Breast epithelium (tissue), 4 donors: ENCODE data around the gene ADM. TPM values are rescaled to one million over a fixed set of nuclear protein-coding genes. Genes with fewer than 3 reads are reported as not detected.

ENCODE experiments used
- DNase-seq, 2 donors: peaks; one replicate each; pipeline ENCODE4 v3.0.0-alpha.2; 2019; ENCODE audit warnings: low spot score in 2 of 2
- H3K27ac ChIP-seq, 2 donors: fragments of 200-600 bp; sonication (generic) in 1 of 2; one replicate each; pipeline ENCODE4 v1.5.1; 2016 to 2019; ENCODE audit warnings: mild to moderate bottlenecking in 1 of 2
- H3K27me3 ChIP-seq, 2 donors: fragments of 200-600 bp; sonication (generic) in 1 of 2; one replicate each; pipeline versions ENCODE4 v1.5.1 to v1.6.0; 2017 to 2019; ENCODE audit warnings: control low read depth in 1 of 2, mild to moderate bottlenecking in 1 of 2
- H3K36me3 ChIP-seq: fragments of 200-600 bp; one replicate; pipeline ENCODE4 v1.5.1; 2019
- H3K4me1 ChIP-seq, 2 donors: fragments of 200-600 bp; sonication (generic); one replicate each; pipeline ENCODE4 v1.5.1; 2016 to 2019; ENCODE audit warnings: control low read depth in 1 of 2
- H3K4me3 ChIP-seq, 3 donors: fragments of 200-600 bp; sonication (generic); 1 replicate in 2 of 3; 2 replicates in 1 of 3; pipeline ENCODE4 v1.5.1; 2016 to 2019; ENCODE audit warnings: mild to moderate bottlenecking in 3 of 3, moderate library complexity in 2 of 3
- H3K9me3 ChIP-seq, 2 donors: fragments of 200-600 bp; sonication (generic) in 1 of 2; one replicate each; pipeline ENCODE4 v1.5.1; 2016 to 2019; ENCODE audit warnings: control low read depth in 1 of 2
- POLR2A ChIP-seq: fragments of 450-650 bp; IDR thresholded peaks from one replicate; pipeline ENCODE4 v1.6.1; 2016; ENCODE audit warnings: antibody characterized with exemption, mild to moderate bottlenecking, moderate library complexity
- POLR2AphosphoS5 ChIP-seq, 3 donors: sonication (generic); formaldehyde crosslinking; IDR thresholded peaks; one replicate each; pipeline ENCODE4 v1.6.1; 2017; ENCODE audit warnings: antibody characterized with exemption in 3 of 3
- intact Hi-C: fragments of 100-400 bp; cut with DNase I; formaldehyde crosslinking; loops from one replicate; pipeline ENCODE4 v1.15.1; 2023; ENCODE audit warnings: low total_unique reads
- total RNA-seq, 3 donors: library from RNA; depleted of rRNA; stranded (reverse); fragments of >200 nt; gene quantifications; one replicate each; pipeline ENCODE4 v1.1.0, GENCODE V29; 2016
- TF ChIP-seq, protein P1 (sequence below), 3 donors: fragments of 450-650 bp; IDR thresholded peaks; one replicate each; pipeline ENCODE4 v1.5.1; 2016 to 2017; ENCODE audit warnings: antibody characterized with exemption in 3 of 3, mild to moderate bottlenecking in 3 of 3, moderate library complexity in 3 of 3

ADM gene
- total RNA-seq, 3 donors from 2014 or later, result 77.1 to 279 (median 252) TPM

DNA sequence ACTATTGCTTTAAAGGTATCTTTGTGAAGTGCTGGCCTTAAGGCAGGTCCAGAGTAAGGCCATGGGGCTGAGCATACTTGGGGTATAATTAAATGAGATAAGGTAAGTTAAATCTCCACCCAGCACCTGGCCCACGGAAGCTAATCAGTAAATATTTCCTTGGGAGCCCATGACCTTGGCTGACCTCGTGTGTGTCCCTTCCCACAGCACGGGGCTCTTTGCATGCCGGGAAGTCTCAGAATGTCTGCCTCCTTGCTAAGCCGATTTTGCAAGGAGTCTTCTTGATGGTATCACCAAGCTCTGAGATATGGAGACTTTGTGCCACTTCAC lies 46.5 kb downstream of the ADM start:
- H3K9me3 ChIP-seq, result no peaks in the 10 kb centered on the region
- DNase-seq, result no peak
- H3K27ac ChIP-seq, result peak overlapping the region; percentile 52 to 60
- no peaks in the 10 kb centered on the region for H3K36me3 ChIP-seq
- no peaks in the 10 kb centered on the region for H3K4me1 ChIP-seq
- H3K4me3 ChIP-seq, result no peak overlapping the region
- intact Hi-C loops, result no loop called here
- no peaks in the 10 kb centered on the region for H3K27me3 ChIP-seq
- TF ChIP-seq POLR2A (no peak), POLR2AphosphoS5 (IDR thresholded peaks at IDR 0.05) (no peak)
- TF ChIP-seq, protein P1, sequence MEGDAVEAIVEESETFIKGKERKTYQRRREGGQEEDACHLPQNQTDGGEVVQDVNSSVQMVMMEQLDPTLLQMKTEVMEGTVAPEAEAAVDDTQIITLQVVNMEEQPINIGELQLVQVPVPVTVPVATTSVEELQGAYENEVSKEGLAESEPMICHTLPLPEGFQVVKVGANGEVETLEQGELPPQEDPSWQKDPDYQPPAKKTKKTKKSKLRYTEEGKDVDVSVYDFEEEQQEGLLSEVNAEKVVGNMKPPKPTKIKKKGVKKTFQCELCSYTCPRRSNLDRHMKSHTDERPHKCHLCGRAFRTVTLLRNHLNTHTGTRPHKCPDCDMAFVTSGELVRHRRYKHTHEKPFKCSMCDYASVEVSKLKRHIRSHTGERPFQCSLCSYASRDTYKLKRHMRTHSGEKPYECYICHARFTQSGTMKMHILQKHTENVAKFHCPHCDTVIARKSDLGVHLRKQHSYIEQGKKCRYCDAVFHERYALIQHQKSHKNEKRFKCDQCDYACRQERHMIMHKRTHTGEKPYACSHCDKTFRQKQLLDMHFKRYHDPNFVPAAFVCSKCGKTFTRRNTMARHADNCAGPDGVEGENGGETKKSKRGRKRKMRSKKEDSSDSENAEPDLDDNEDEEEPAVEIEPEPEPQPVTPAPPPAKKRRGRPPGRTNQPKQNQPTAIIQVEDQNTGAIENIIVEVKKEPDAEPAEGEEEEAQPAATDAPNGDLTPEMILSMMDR (IDR thresholded peaks at IDR 0.05), result no peak

DNA sequence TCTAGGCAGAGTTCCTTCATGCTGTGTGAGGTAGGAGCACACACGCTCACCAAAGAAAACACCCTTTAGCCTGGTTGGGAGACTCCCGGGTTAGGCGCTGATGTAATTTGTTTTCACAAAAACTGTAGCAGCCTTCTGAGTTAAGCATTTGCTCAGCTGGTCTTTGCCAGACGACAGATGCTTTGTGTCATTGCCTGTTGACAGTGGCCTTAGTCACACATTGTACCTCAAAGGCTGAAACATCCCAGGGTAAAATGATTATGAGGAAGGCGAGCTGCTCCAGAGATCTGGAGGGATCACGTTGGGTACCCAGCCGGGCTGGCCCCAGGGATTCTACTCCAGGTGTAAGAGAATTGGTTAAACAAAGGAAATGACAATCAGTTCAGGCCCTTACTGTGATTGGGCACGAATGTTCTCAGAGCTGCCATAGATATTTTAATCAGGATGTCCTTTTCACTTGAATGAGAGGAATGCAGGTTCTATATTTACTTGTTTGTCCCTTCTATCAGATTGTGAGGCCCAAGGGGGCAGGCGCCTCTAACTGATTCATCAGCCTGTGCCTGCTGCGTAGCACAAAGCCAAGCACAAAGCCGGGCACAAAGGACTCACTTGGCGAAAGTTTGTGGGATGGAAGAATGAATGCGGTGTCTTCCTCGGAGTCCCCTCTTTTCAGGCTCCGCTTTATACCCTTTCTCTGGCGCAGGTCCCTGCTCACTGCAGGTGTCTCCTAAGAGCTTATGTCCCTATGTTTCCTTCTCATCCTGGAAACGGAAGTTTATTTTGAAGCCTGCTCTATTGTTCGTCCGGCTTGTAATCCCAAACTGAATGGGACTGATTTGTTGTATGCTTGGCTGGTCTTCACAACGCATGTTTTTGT lies 47.1 kb downstream of the ADM start:
- no peaks in the 10 kb centered on the region for H3K36me3 ChIP-seq
- no peaks in the 10 kb centered on the region for H3K4me1 ChIP-seq
- H3K9me3 ChIP-seq, result no peaks in the 10 kb centered on the region
- H3K27me3 ChIP-seq, result no peaks in the 10 kb centered on the region
- intact Hi-C loops, result no loop called here
- peak in 1 of 2 donors; percentile 20 for DNase-seq
- TF ChIP-seq POLR2AphosphoS5 (IDR thresholded peaks at IDR 0.05), result no peak
- TF ChIP-seq POLR2A, result no peak
- TF ChIP-seq, protein P1 (IDR thresholded peaks at IDR 0.05), result no peak
- H3K27ac ChIP-seq, result peak overlapping the region; percentile 52 to 60
- H3K4me3 ChIP-seq, result no peak overlapping the region

DNA sequence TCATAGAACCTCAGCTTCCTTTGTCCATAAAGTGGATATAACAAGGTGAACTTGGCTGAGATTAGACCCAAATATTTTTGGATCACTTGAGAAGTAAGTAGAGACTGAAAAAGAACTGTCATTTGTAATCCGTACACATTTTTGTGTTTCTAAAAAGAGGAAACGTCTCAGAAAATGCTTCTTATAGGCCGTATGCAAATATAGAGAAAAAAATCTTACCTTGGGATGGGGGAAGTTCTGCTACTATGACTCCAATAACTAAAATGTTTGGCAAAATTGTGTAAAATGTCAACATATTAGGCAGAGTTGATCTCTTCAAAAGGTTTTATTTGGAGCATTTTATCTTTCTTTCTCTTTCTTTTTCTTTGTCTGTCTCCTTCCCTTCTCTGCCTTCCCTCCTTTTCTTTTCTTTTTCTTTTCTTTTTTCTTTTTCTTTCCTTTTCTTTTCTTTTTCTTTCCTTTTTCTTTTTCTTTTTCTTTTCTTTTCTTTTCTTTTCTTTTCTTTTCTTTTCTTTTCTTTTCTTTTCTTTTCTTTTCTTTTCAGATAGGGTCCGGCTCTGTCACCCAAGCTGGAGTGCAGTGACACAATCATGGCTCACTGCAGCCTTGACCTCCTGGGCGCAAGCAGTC lies 48.2 kb downstream of the ADM start:
- no peak for TF ChIP-seq POLR2AphosphoS5 (IDR thresholded peaks at IDR 0.05)
- TF ChIP-seq, protein P1 (IDR thresholded peaks at IDR 0.05), result no peak
- no peak for TF ChIP-seq POLR2A
- Histone ChIP-seq H3K4me3 (no peak overlapping the region), H3K36me3 (no peaks in the 10 kb centered on the region), H3K9me3 (no peaks in the 10 kb centered on the region), H3K27ac (no peak overlapping the region), H3K27me3 (no peaks in the 10 kb centered on the region), H3K4me1 (no peaks in the 10 kb centered on the region)
- intact Hi-C loops, result no loop called here
- no peak for DNase-seq

DNA sequence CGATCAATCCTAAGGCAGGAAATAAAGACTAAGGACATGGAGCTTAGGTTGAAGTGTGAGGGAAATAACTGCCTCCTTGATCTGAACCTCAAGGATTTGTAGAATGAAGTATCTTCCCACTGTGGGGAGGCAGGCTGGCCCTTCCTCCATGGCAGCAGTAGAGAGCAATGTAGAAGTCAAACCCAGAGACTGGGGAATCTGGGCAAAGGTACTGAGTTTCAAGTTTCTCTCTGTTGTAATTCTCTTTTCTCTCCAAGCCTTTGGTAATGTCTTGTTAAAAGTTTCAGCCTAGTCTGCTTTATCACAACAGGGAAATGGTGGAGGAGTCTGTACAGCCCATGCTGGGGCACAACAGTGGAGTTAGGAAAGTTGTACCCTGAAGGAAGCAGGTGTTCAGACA lies 49.5 kb downstream of the ADM start:
- Histone ChIP-seq H3K4me3 (no peak overlapping the region), H3K27me3 (no peaks in the 10 kb centered on the region), H3K36me3 (no peaks in the 10 kb centered on the region), H3K27ac (no peak overlapping the region), H3K4me1 (no peaks in the 10 kb centered on the region), H3K9me3 (no peaks in the 10 kb centered on the region)
- no peak for TF ChIP-seq POLR2AphosphoS5 (IDR thresholded peaks at IDR 0.05)
- TF ChIP-seq, protein P1 (IDR thresholded peaks at IDR 0.05), result no peak
- no peak for TF ChIP-seq POLR2A
- intact Hi-C loops, result no loop called here
- DNase-seq, result no peak

DNA sequence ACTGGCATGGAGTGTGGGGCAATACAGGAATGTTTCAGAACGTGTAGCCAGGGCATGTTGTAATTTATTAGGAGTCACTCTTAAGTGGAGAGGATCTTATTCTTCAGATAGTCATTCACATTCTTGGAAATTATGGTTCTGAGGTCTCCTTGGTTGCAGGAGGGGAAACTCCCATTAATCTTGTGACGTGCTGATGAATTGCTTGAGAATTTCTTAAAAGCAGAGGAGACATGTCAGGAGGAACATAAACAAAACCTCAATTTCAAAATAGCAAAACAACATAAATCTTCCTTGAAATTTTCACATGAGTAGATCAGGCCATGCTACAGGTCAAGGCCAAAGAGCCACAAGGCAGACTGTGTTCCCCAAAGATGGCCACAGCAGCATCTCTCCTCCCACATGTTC lies 50.4 kb downstream of the ADM start:
- no peak for DNase-seq
- no peak overlapping the region for H3K4me3 ChIP-seq
- no peak overlapping the region for H3K27ac ChIP-seq
- no peak for TF ChIP-seq POLR2A
- no peak for TF ChIP-seq POLR2AphosphoS5 (IDR thresholded peaks at IDR 0.05)
- TF ChIP-seq, protein P1 (IDR thresholded peaks at IDR 0.05), result no peak
- H3K4me1 ChIP-seq, result no peaks in the 10 kb centered on the region
- H3K36me3 ChIP-seq, result no peaks in the 10 kb centered on the region
- H3K27me3 ChIP-seq, result no peaks in the 10 kb centered on the region
- intact Hi-C loops, result no loop called here
- H3K9me3 ChIP-seq, result no peaks in the 10 kb centered on the region
